ENCODE measurements around the gene ORAI1.
"Not testable (repeated sequence)": the region's sequence is repeated elsewhere in the genome, so short reads cannot be mapped to it uniquely, and the experiment has no call there.

Gene ORAI1

GRCh38 chr12:121649819-121650353 is 23.6 kb downstream of the ORAI1 start:
- no peak for DNase-seq

- DNase-seq = no peak
Observed at GRCh38 chr12:121651320-121651719, 25.0 kb downstream of the ORAI1 start.

GRCh38 chr12:121652767-121653497 is 26.6 kb downstream of the ORAI1 start:
- no peak for DNase-seq

- DNase-seq = no peak
Observed at GRCh38 chr12:121653999-121654398, 27.7 kb downstream of the ORAI1 start.

- no peak for DNase-seq
Observed at GRCh38 chr12:121656122-121656521, 29.8 kb downstream of the ORAI1 start.

GRCh38 chr12:121657305-121658008 is 31.1 kb downstream of the ORAI1 start:
- no peak for DNase-seq

GRCh38 chr12:121661353-121662105 is 35.2 kb downstream of the ORAI1 start:
- DNase-seq = not testable (repeated sequence)

- DNase-seq = no peak
Observed at GRCh38 chr12:121663610-121663929, 37.2 kb downstream of the ORAI1 start.

GRCh38 chr12:121666829-121667228 is 40.5 kb downstream of the ORAI1 start:
- DNase-seq = not testable (repeated sequence)

- DNase-seq = peak in 1 of 3 experiments; percentile 40
Observed at GRCh38 chr12:121668750-121669520, 42.6 kb downstream of the ORAI1 start.

GRCh38 chr12:121669521-121669900 is 43.2 kb downstream of the ORAI1 start, which contains the start of gene MORN3:
Gene MORN3, minus strand, starts transcription at chr12:121669654. Its CDS starts 171 bp downstream, at chr12:121669483.
- DNase-seq = no peak

GRCh38 chr12:121673013-121673511 is 46.7 kb downstream of the ORAI1 start:
- DNase-seq = peak in 2 of 3 experiments; percentile 67 to 74

GRCh38 chr12:121676190-121676589 is 49.9 kb downstream of the ORAI1 start:
- peak in 1 of 3 experiments; percentile 28 for DNase-seq

- peak in 1 of 3 experiments; percentile 31 for DNase-seq
Observed at GRCh38 chr12:121678305-121678704, 52.0 kb downstream of the ORAI1 start.

GRCh38 chr12:121678716-121679300 is 52.5 kb downstream of the ORAI1 start:
- no peak for DNase-seq

- DNase-seq = not testable (repeated sequence)
Observed at GRCh38 chr12:121679661-121680197, 53.4 kb downstream of the ORAI1 start.

- no peak for DNase-seq
Observed at GRCh38 chr12:121688966-121689365, 62.6 kb downstream of the ORAI1 start.

- DNase-seq = no peak
Observed at GRCh38 chr12:121689430-121689829, 63.1 kb downstream of the ORAI1 start.

Measured in NCI-H1417 (cell line).